ENCODE measurements around the gene PDGFRA. TPM values are rescaled to one million over a fixed set of nuclear protein-coding genes. Genes with fewer than 3 reads are reported as not detected.

The PDGFRA gene
- total and polyA plus RNA-seq, 10 of the 15 experiments (the other 5 are each of a cell fraction or from before 2014, with no cell fraction given) = 0.01 to 0.28 (median 0.06) TPM; not detected in 5

GRCh38 chr4:54234497-54235205, 5.6 kb downstream of the PDGFRA start:
- Histone ChIP-seq H3K4me1 (ENCODE audit: control insufficient read depth, insufficient read depth, low read length) (0 out of 2 replicates have a peak, but pooled peaks cover 7% of the 10 kb centered on the region), H3K27me3 (replicated peaks in 1 of 2; ENCODE audit: control insufficient read depth in 2 of 2, insufficient read depth in 2 of 2, low read length in 1 of 2) (peaks cover 15 to 16% of the 10 kb centered on the region in 2 experiments), H3K9ac (ENCODE audit: control insufficient read depth, insufficient read depth, low read length) (no peak overlapping the region), H3K4me3 (no peak overlapping the region), H4K20me1 (ENCODE audit: control insufficient read depth, insufficient read depth) (no peaks in the 10 kb centered on the region), H3K27ac (ENCODE audit: control insufficient read depth, insufficient read depth) (no peak overlapping the region), H3K79me2 (ENCODE audit: control insufficient read depth, insufficient read depth, low read length) (no peaks in the 10 kb centered on the region), H3K4me2 (ENCODE audit: control insufficient read depth, insufficient read depth) (no peak overlapping the region), H3K36me3 (ENCODE audit: control insufficient read depth in 2 of 2, insufficient read depth in 2 of 2, low read length in 1 of 2) (no peaks in the 10 kb centered on the region), H2AFZ (ENCODE audit: control insufficient read depth, low read depth, low read length) (no peak overlapping the region), H3K9me3 (replicated peaks; ENCODE audit: control insufficient read depth, insufficient read depth, low read length) (no peaks in the 10 kb centered on the region; the same call in 2 of the 3 replicates)
- POLR2A ChIA-PET = no interaction called here
- in situ Hi-C loops (cut with MboI) = no loop called here
- CTCF ChIA-PET = interaction anchor here (0.6 to 4.5 kb wide), 54 partner anchors 10 to 1864 kb away, joined by 3 to 68 read pairs (median 4); no protein-coding TSS in a partner anchor
- no TSS peak for BruUV-seq (replicated peaks)
- intact Hi-C loops (cut with micrococcal nuclease; ENCODE audit: unreplicated experiment) = loop anchor here (2.0 to 10.0 kb wide), 4 partner anchors 1217 to 1857 kb away; no protein-coding TSS in a partner anchor
- SMC1A ChIA-PET (ENCODE audit: uncharacterized antibody, unreplicated experiment) = interaction anchor here (0.7 to 3.0 kb wide), 16 partner anchors 9 to 1859 kb away, joined by 3 to 20 read pairs (median 4); no protein-coding TSS in a partner anchor
- peak; percentile 79 for FAIRE-seq
- RAD21 ChIA-PET (ENCODE audit: unreplicated experiment) = interaction anchor here (0.9 to 3.8 kb wide), 15 partner anchors 13 to 1858 kb away, joined by 3 to 29 read pairs (median 5); no protein-coding TSS in a partner anchor
- no peak for ATAC-seq
- DNase-seq (ENCODE audit: low read depth, low spot score) = no peak
- 15% methylated on average over 10 of the region's 10 CpGs for WGBS (ENCODE audit: insufficient coverage, insufficient replicate concordance, low lambda C conversion rate, missing lambda C conversion rate)
- TF ChIP-seq FOS (IDR thresholded peaks at IDR 0.05; ENCODE audit: borderline replicate concordance, extremely low read depth, insufficient read length) = no peak
- TF ChIP-seq EGR1 (IDR thresholded peaks at IDR 0.05; ENCODE audit: borderline replicate concordance in 1 of 2, low read depth in 2 of 2, low read length in 2 of 2) = no peak
- TF ChIP-seq SIN3A (IDR thresholded peaks at IDR 0.05; ENCODE audit: low read depth, low read length) = no peak
- TF ChIP-seq ZNF622 (IDR thresholded peaks at IDR 0.05) = no peak
- no peak for TF ChIP-seq ZBTB40 (IDR thresholded peaks at IDR 0.05; ENCODE audit: borderline replicate concordance)
- no peak for TF ChIP-seq BHLHE40 (IDR thresholded peaks at IDR 0.05; ENCODE audit: borderline replicate concordance in 1 of 2, low read depth in 2 of 2, low read length in 1 of 2)
- TF ChIP-seq NR2C1 (IDR thresholded peaks at IDR 0.05) = no peak
- no peak for TF ChIP-seq RCOR1 (conservative IDR thresholded peaks at IDR 0.05; ENCODE audit: low read depth, low read length)
- no peak for TF ChIP-seq RFX5 (IDR thresholded peaks at IDR 0.05; ENCODE audit: low read depth, low read length)
- TF ChIP-seq RAD51 (IDR thresholded peaks at IDR 0.05) = no peak
- TF ChIP-seq ZNF592 (IDR thresholded peaks at IDR 0.05) = no peak
- no peak for TF ChIP-seq RB1 (IDR thresholded peaks at IDR 0.05; ENCODE audit: borderline replicate concordance)
- no peak for TF ChIP-seq CHD2 (IDR thresholded peaks at IDR 0.05; ENCODE audit: borderline replicate concordance, low read depth, low read length)
- no peak for TF ChIP-seq E2F4 (IDR thresholded peaks at IDR 0.05; ENCODE audit: low read depth, low read length)
